Spleen (tissue), 7 donors: ENCODE data around the gene LRRFIP2.

ENCODE experiments used
- CTCF ChIP-seq, 11 experiments: fragments of 200-600 bp in 7 of 11; fragments of 450-650 bp in 4 of 11; sonication (generic) in 4 of 11; IDR thresholded peaks in 8 of 11; conservative IDR thresholded peaks in 3 of 11; 1 replicate in 7 of 11; 2 replicates in 4 of 11; pipeline versions ENCODE4 v1.4.0 to v1.8.0; 2016 to 2021; ENCODE audit warnings: antibody characterized with exemption in 11 of 11, inconsistent platforms in 4 of 11, mild to moderate bottlenecking in 1 of 11
- POLR2A ChIP-seq, 3 donors: fragments of 450-650 bp; IDR thresholded peaks; one replicate each; pipeline ENCODE4 v1.5.1; 2017; ENCODE audit warnings: antibody characterized with exemption in 3 of 3, mild to moderate bottlenecking in 1 of 3
- donor health status: DM: no; HTN: no; CAD: no; lungs with moderate emphysema.
- donor health status: DM: no; HTN: no; CAD: no.
- donor health status: DM: no; HTN: no; CAD: no.

DNA sequence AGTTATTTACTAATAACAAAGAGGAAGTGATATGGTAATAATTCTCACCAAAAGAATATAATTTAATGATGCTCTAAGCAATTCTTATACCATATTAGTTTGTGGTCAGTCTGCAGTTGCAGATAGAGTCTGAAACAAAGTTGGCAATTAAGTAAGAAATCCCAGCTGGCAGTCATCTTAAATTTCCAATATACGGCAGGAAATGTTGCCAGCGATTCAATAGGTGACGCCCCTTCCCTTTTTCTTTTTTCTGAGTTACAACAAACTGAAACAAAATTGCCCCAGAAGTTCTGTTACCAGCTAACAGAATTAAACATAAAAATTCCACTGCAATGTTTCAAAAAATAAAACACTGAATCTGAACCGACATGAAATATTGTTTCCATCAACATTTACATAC is 26.7 kb downstream of the LRRFIP2 start:
- no peak for TF ChIP-seq CTCF (IDR thresholded peaks at IDR 0.05 in 8 of 11, conservative IDR thresholded peaks at IDR 0.05 in 3 of 11)
- TF ChIP-seq POLR2A (IDR thresholded peaks at IDR 0.05), result no peak
